ENCODE data around the gene PTGDR2. TPM values are rescaled to one million over a fixed set of nuclear protein-coding genes. Genes with fewer than 3 reads are reported as not detected.

PTGDR2 gene
- total RNA-seq, 1 donor from 2014 or later: not detected

GRCh38 chr11:60810151-60810550 is 45.6 kb downstream of the PTGDR2 start:
- Histone ChIP-seq H3K27ac (ENCODE audit: low read depth, low read length) (no peak overlapping the region), H3K27me3 (ENCODE audit: insufficient read depth, low read length) (peaks cover 4% of the 10 kb centered on the region), H3K79me2 (ENCODE audit: insufficient read depth, low read length) (no peaks in the 10 kb centered on the region), H3K9me3 (ENCODE audit: insufficient read depth, low read depth, low read length) (no peaks in the 10 kb centered on the region), H3K4me2 (ENCODE audit: low read length) (no peak overlapping the region), H3K4me3 (ENCODE audit: insufficient read depth, low read depth, low read length) (no peak overlapping the region), H4K20me1 (ENCODE audit: insufficient read depth, low read length) (no peaks in the 10 kb centered on the region), H3K9ac (ENCODE audit: low read length) (no peak overlapping the region), H3K36me3 (ENCODE audit: insufficient read depth, low read length) (no peaks in the 10 kb centered on the region), H2AFZ (ENCODE audit: low read depth, low read length) (no peak overlapping the region), H3K4me1 (ENCODE audit: insufficient read depth, low read length) (no peaks in the 10 kb centered on the region)
- Mint-ChIP-seq H3K27ac (ENCODE audit: unreplicated experiment) (no peak overlapping the region), H3K27me3 (ENCODE audit: low read depth, unreplicated experiment) (peaks cover 18% of the 10 kb centered on the region), H3K4me1 (ENCODE audit: low read depth, unreplicated experiment) (no peaks in the 10 kb centered on the region), H3K9me3 (ENCODE audit: unreplicated experiment) (peaks cover 7% of the 10 kb centered on the region), H3K36me3 (ENCODE audit: low read depth, unreplicated experiment) (no peaks in the 10 kb centered on the region), H3K4me3 (ENCODE audit: unreplicated experiment) (no peak overlapping the region)
- FAIRE-seq: no peak
- TF ChIP-seq EZH2 (IDR thresholded peaks at IDR 0.05; ENCODE audit: insufficient read depth, low read length): no peak
- no peak for TF ChIP-seq CTCF (IDR thresholded peaks at IDR 0.05; ENCODE audit: insufficient read depth, low read depth, low read length)
- DNase-seq (ENCODE audit: low read depth): no peak

GRCh38 chr11:60809691-60810090 is 46.1 kb downstream of the PTGDR2 start:
- no peaks in the 10 kb centered on the region for H4K20me1 ChIP-seq (ENCODE audit: insufficient read depth, low read length)
- H3K27me3 ChIP-seq (ENCODE audit: insufficient read depth, low read length): peaks cover 4% of the 10 kb centered on the region
- Mint-ChIP-seq H3K4me3 (ENCODE audit: unreplicated experiment) (no peak overlapping the region), H3K36me3 (ENCODE audit: low read depth, unreplicated experiment) (no peaks in the 10 kb centered on the region), H3K4me1 (ENCODE audit: low read depth, unreplicated experiment) (no peaks in the 10 kb centered on the region), H3K27me3 (ENCODE audit: low read depth, unreplicated experiment) (peaks cover 18% of the 10 kb centered on the region), H3K9me3 (ENCODE audit: unreplicated experiment) (peaks cover 7% of the 10 kb centered on the region), H3K27ac (ENCODE audit: unreplicated experiment) (no peak overlapping the region)
- H3K4me3 ChIP-seq (ENCODE audit: insufficient read depth, low read depth, low read length): no peak overlapping the region
- no peak overlapping the region for H2AFZ ChIP-seq (ENCODE audit: low read depth, low read length)
- no peaks in the 10 kb centered on the region for H3K36me3 ChIP-seq (ENCODE audit: insufficient read depth, low read length)
- no peak overlapping the region for H3K9ac ChIP-seq (ENCODE audit: low read length)
- no peaks in the 10 kb centered on the region for H3K4me1 ChIP-seq (ENCODE audit: insufficient read depth, low read length)
- FAIRE-seq: no peak
- no peak overlapping the region for H3K4me2 ChIP-seq (ENCODE audit: low read length)
- no peak for DNase-seq (ENCODE audit: low read depth)
- H3K79me2 ChIP-seq (ENCODE audit: insufficient read depth, low read length): no peaks in the 10 kb centered on the region
- TF ChIP-seq CTCF (IDR thresholded peaks at IDR 0.05; ENCODE audit: insufficient read depth, low read depth, low read length): no peak
- TF ChIP-seq EZH2 (IDR thresholded peaks at IDR 0.05; ENCODE audit: insufficient read depth, low read length): no peak
- H3K9me3 ChIP-seq (ENCODE audit: insufficient read depth, low read depth, low read length): no peaks in the 10 kb centered on the region
- H3K27ac ChIP-seq (ENCODE audit: low read depth, low read length): no peak overlapping the region

GRCh38 chr11:60809249-60809648 is 46.5 kb downstream of the PTGDR2 start:
- Histone ChIP-seq H3K4me3 (ENCODE audit: insufficient read depth, low read depth, low read length) (no peak overlapping the region), H3K79me2 (ENCODE audit: insufficient read depth, low read length) (no peaks in the 10 kb centered on the region), H3K9me3 (ENCODE audit: insufficient read depth, low read depth, low read length) (no peaks in the 10 kb centered on the region), H3K27ac (ENCODE audit: low read depth, low read length) (no peak overlapping the region), H3K4me1 (ENCODE audit: insufficient read depth, low read length) (no peaks in the 10 kb centered on the region), H4K20me1 (ENCODE audit: insufficient read depth, low read length) (no peaks in the 10 kb centered on the region), H2AFZ (ENCODE audit: low read depth, low read length) (no peak overlapping the region), H3K9ac (ENCODE audit: low read length) (no peak overlapping the region), H3K4me2 (ENCODE audit: low read length) (no peak overlapping the region), H3K36me3 (ENCODE audit: insufficient read depth, low read length) (no peaks in the 10 kb centered on the region), H3K27me3 (ENCODE audit: insufficient read depth, low read length) (peaks cover 4% of the 10 kb centered on the region)
- Mint-ChIP-seq H3K27me3 (ENCODE audit: low read depth, unreplicated experiment) (peaks cover 18% of the 10 kb centered on the region), H3K9me3 (ENCODE audit: unreplicated experiment) (peaks cover 7% of the 10 kb centered on the region), H3K36me3 (ENCODE audit: low read depth, unreplicated experiment) (no peaks in the 10 kb centered on the region), H3K27ac (ENCODE audit: unreplicated experiment) (no peak overlapping the region), H3K4me1 (ENCODE audit: low read depth, unreplicated experiment) (no peaks in the 10 kb centered on the region), H3K4me3 (ENCODE audit: unreplicated experiment) (no peak overlapping the region)
- no peak for FAIRE-seq
- TF ChIP-seq EZH2 (IDR thresholded peaks at IDR 0.05; ENCODE audit: insufficient read depth, low read length) (no peak), CTCF (IDR thresholded peaks at IDR 0.05; ENCODE audit: insufficient read depth, low read depth, low read length) (no peak)
- DNase-seq (ENCODE audit: low read depth): no peak
